Small intestine (tissue), 16 donors: ENCODE results near the gene CEP350. TPM values are rescaled to one million over a fixed set of nuclear protein-coding genes. Genes with fewer than 3 reads are reported as not detected.
A peak's percentile ranks its signal among the peaks of the same experiment; 100 is the strongest.

ENCODE experiments used
- DNase-seq, 2 donors: peaks; one replicate each; pipeline versions ENCODE4 v3.0.0 to v3.0.0-alpha.2; 2013
- FAIRE-seq: peaks from 2 replicates; lab custom pipeline; 2012; peaks lifted over from hg19 to GRCh38; lab: Jason Lieb, UNC
- H3K27ac ChIP-seq, 3 donors: one replicate each; pipeline ENCODE4 v1.5.1; 2013; ENCODE audit warnings: low read length in 2 of 3, mild to moderate bottlenecking in 2 of 3, control low read depth in 1 of 3, inconsistent platforms in 1 of 3, low read depth in 1 of 3, moderate library complexity in 1 of 3
- H3K27me3 ChIP-seq, 3 donors: one replicate each; pipeline ENCODE4 v1.6.1; 2013; ENCODE audit warnings: low read length in 3 of 3, inconsistent platforms in 1 of 3; ENCODE audit not compliant: control insufficient read depth in 3 of 3, insufficient read depth in 3 of 3
- H3K36me3 ChIP-seq, 3 donors: one replicate each; pipeline ENCODE4 v1.6.1; 2013; ENCODE audit warnings: low read length in 3 of 3, inconsistent platforms in 1 of 3, low read depth in 1 of 3, mild to moderate bottlenecking in 1 of 3, moderate library complexity in 1 of 3; ENCODE audit not compliant: control insufficient read depth in 3 of 3, insufficient read depth in 2 of 3
- H3K4me1 ChIP-seq, 3 donors: one replicate each; pipeline ENCODE4 v1.6.1; 2013; ENCODE audit warnings: low read length in 2 of 3, inconsistent platforms in 1 of 3, low read depth in 1 of 3, mild to moderate bottlenecking in 1 of 3, moderate library complexity in 1 of 3; ENCODE audit not compliant: control insufficient read depth in 3 of 3, insufficient read depth in 2 of 3
- H3K4me3 ChIP-seq, 3 donors: one replicate each; pipeline ENCODE4 v1.5.1; 2013; ENCODE audit warnings: low read length in 3 of 3, control low read depth in 1 of 3, inconsistent platforms in 1 of 3, low read depth in 1 of 3, mild to moderate bottlenecking in 1 of 3, moderate library complexity in 1 of 3
- H3K9me3 ChIP-seq, 2 donors: one replicate each; pipeline ENCODE4 v1.6.1; 2013; ENCODE audit warnings: low read depth in 1 of 2, low read length in 1 of 2; ENCODE audit not compliant: control insufficient read depth in 2 of 2, insufficient read depth in 1 of 2
- WGBS, 3 donors: extraction: QIAGEN DNeasy Blood & Tissue Kit; methylation state at CpG; one replicate each; pipeline ENCODE4 v1.1.7; 2013; 5-methylcytosine and 5-hydroxymethylcytosine counted together
- long read RNA-seq, 10 donors: transcript quantifications; one replicate each; lab custom pipeline, GENCODE V29; 2026
- polyA plus RNA-seq, 4 donors: library from polyadenylated mRNA; stranded (reverse) in 3 of 4; unstranded in 1 of 4; fragments of 200-250 nt in 3 of 4; fragments of 120-200 nt in 1 of 4; gene quantifications; one replicate each; pipeline versions ENCODE4 v1.2.1 to v1.2.3, GENCODE V29; 2013
- donor health status: healthy with polysubstance abuse.
- donor health status: control.
- donor health status: control.
- donor health status: Bipolar disorder and iron deficiency.
- donor health status: healthy.

The CEP350 gene, protein sequence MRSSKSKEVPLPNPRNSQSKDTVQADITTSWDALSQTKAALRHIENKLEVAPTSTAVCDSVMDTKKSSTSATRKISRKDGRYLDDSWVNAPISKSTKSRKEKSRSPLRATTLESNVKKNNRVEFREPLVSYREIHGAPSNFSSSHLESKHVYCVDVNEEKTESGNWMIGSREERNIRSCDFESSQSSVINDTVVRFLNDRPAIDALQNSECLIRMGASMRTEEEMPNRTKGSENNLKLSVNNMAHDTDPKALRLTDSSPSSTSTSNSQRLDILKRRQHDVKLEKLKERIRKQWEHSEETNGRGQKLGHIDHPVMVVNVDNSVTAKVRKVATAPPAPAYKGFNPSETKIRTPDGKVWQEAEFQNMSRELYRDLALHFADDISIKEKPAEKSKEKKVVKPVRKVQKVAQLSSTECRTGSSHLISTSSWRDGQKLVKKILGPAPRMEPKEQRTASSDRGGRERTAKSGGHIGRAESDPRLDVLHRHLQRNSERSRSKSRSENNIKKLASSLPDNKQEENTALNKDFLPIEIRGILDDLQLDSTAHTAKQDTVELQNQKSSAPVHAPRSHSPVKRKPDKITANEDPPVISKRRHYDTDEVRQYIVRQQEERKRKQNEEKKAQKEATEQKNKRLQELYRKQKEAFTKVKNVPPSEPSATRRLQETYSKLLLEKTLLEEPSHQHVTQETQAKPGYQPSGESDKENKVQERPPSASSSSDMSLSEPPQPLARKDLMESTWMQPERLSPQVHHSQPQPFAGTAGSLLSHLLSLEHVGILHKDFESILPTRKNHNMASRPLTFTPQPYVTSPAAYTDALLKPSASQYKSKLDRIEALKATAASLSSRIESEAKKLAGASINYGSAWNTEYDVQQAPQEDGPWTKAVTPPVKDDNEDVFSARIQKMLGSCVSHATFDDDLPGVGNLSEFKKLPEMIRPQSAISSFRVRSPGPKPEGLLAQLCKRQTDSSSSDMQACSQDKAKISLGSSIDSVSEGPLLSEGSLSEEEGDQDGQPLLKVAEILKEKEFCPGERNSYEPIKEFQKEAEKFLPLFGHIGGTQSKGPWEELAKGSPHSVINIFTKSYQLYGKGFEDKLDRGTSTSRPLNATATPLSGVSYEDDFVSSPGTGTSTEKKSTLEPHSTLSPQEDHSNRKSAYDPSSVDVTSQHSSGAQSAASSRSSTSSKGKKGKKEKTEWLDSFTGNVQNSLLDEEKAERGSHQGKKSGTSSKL (N-terminal part only)
- 10 to 100 TPM in 2 of 4 donors, 1 to 10 TPM in 2; 5.9 to 53.2 (median 9.2) TPM for polyA plus RNA-seq
- long read RNA-seq, donor 1: 0 reads
- long read RNA-seq, donor 2, partial matches to known transcripts: 0 of 1 reads
- long read RNA-seq, donor 2, other reads (novel, unspliced or antisense): 0 of 1 reads
- long read RNA-seq, donor 3: 0 reads
- long read RNA-seq, donor 4: 0 reads
- long read RNA-seq, donor 5: 0 reads
- long read RNA-seq, donor 6, partial matches to known transcripts: 7 of 7 reads
- long read RNA-seq, donor 6, other reads (novel, unspliced or antisense): 0 of 7 reads
- long read RNA-seq, donor 7: 0 reads
- long read RNA-seq, donor 8: 0 reads
- long read RNA-seq, donor 9, partial matches to known transcripts: 0 of 1 reads
- long read RNA-seq, donor 9, other reads (novel, unspliced or antisense): 0 of 1 reads
- long read RNA-seq, donor 10: 0 reads

DNA sequence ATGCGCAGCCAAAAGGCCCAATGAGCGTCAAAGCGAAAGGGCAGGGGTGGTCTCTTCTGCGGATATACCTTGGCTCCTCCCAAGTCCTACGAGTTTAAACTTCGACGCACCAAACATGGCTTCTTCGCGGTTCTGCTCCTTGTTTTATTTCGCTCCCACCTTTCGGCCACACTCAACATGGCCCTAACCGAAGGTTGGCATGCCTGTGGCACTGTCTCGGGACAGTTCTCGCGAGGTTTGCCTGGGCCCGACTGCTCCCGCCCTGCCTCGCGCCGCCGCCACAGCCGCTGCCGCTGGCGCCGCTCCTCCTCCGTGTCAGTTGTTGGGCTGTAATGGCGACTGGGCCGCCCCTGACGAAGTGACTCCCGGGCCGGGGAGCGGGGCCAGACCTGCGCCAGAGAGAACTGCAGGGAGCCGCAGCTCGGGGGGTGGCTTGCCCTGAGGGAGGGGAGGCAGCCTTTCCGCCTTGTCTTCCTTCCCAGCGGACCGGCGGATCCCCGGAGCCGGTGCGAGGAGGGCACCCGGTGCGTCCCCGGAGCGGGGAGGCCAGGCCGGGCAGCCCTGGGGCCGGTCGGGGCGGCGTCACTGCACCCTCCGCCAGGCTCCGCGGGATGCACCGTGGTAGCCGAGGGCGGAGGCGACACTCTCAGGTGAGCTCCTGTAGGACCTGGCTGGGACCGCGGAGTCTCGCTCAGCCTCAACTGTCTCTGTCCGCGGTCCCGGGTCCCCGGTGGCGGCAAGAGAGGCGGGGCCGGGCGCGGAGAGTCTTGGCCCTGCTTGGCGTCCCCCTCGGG, at the start of gene CEP350:
TSS of gene CEP350 (plus strand) at position 318 of the 794 bp plus-strand sequence. CDS start 31,372 bp downstream, outside the sequence.
- 0% methylated on average over 51 to 72 of the region's 72 CpGs for WGBS, 3 donors
- no peaks in the 10 kb centered on the region for H3K36me3 ChIP-seq
- H3K27ac ChIP-seq: peak within 1 kb of the TSS; percentile 93 to 94 (median 94)
- no peak for FAIRE-seq
- H3K27me3 ChIP-seq: no peaks in the 10 kb centered on the region
- H3K9me3 ChIP-seq: no peaks in the 10 kb centered on the region
- H3K4me3 ChIP-seq: peak within 1 kb of the TSS; percentile 65 to 87 (median 76)
- peak; percentile 99 for DNase-seq
- H3K4me1 ChIP-seq: no peaks in the 10 kb centered on the region

GRCh38 chr1:179910934-179911333, 43.7 kb upstream of the CEP350 start:
- WGBS, 3 donors: 69 to 80% (median 72%) methylated on average over 1 of the region's 1 CpG
- H3K4me3 ChIP-seq: no peak overlapping the region
- FAIRE-seq: no peak

GRCh38 chr1:179911812-179912211, 42.8 kb upstream of the CEP350 start:
- no peak for DNase-seq

More at GRCh38 chr1:179910934-179911333, 43.7 kb upstream of the CEP350 start:
- no peaks in the 10 kb centered on the region for H3K4me1 ChIP-seq
- peaks cover 0 to 32% (median 8%) of the 10 kb centered on the region in 3 donors for H3K36me3 ChIP-seq
- H3K9me3 ChIP-seq: no peaks in the 10 kb centered on the region
- no peak overlapping the region for H3K27ac ChIP-seq
- DNase-seq: no peak
- no peaks in the 10 kb centered on the region for H3K27me3 ChIP-seq

DNA sequence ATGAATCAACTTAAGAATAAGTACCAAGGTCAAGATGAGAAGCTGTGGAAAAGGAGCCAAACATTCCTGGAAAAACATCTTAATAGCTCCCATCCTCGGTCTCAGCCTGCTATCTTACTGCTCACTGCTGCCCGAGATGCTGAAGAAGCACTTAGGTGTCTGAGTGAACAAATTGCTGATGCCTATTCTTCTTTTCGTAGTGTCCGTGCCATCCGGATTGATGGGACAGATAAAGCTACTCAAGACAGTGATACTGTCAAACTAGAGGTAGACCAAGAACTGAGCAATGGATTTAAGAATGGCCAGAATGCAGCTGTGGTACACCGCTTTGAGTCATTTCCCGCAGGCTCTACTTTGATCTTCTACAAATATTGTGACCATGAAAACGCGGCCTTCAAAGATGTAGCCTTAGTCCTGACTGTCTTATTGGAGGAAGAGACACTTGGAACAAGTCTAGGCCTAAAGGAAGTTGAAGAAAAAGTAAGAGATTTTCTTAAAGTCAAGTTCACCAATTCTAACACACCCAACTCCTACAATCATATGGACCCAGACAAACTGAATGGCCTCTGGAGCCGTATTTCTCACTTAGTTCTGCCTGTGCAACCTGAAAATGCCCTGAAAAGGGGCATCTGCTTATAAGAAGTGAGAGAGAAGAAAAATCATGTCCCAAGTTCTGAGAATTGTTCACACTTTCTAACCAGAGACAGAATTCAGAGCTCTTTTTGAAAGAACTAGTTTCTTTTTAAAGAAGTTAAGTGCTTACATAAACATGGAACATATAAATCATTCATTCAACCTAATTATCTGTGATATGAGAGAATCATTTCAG, 36.8 kb upstream of the CEP350 start:
- FAIRE-seq (no peak), DNase-seq (no peak)
- H3K36me3 ChIP-seq: peaks cover 6 to 22% (median 17%) of the 10 kb centered on the region in 3 donors
- no peaks in the 10 kb centered on the region for H3K27me3 ChIP-seq
- H3K4me1 ChIP-seq: no peaks in the 10 kb centered on the region
- no peak overlapping the region for H3K27ac ChIP-seq
- WGBS, 3 donors: 78 to 85% (median 83%) methylated on average over 10 of the region's 10 CpGs
- no peak overlapping the region for H3K4me3 ChIP-seq
- no peaks in the 10 kb centered on the region for H3K9me3 ChIP-seq

More at GRCh38 chr1:179911812-179912211, 42.8 kb upstream of the CEP350 start:
- H3K4me3 ChIP-seq: no peak overlapping the region
- WGBS, 3 donors: 96 to 100% (median 99%) methylated on average over 3 of the region's 3 CpGs
- FAIRE-seq: no peak
- H3K9me3 ChIP-seq: no peaks in the 10 kb centered on the region
- no peaks in the 10 kb centered on the region for H3K4me1 ChIP-seq
- no peaks in the 10 kb centered on the region for H3K27me3 ChIP-seq
- no peak overlapping the region for H3K27ac ChIP-seq
- peaks cover 0 to 34% (median 8%) of the 10 kb centered on the region in 3 donors for H3K36me3 ChIP-seq

- FAIRE-seq (no peak), DNase-seq (no peak)
- WGBS, 3 donors: 89 to 94% (median 90%) methylated on average over 1 of the region's 1 CpG
- Histone ChIP-seq H3K9me3 (no peaks in the 10 kb centered on the region), H3K27ac (no peak overlapping the region), H3K4me1 (no peaks in the 10 kb centered on the region), H3K36me3 (peaks cover 6 to 13% (median 13%) of the 10 kb centered on the region in 3 donors), H3K4me3 (no peak overlapping the region), H3K27me3 (no peaks in the 10 kb centered on the region)
Observed at GRCh38 chr1:179921472-179921871, 33.1 kb upstream of the CEP350 start.

DNA sequence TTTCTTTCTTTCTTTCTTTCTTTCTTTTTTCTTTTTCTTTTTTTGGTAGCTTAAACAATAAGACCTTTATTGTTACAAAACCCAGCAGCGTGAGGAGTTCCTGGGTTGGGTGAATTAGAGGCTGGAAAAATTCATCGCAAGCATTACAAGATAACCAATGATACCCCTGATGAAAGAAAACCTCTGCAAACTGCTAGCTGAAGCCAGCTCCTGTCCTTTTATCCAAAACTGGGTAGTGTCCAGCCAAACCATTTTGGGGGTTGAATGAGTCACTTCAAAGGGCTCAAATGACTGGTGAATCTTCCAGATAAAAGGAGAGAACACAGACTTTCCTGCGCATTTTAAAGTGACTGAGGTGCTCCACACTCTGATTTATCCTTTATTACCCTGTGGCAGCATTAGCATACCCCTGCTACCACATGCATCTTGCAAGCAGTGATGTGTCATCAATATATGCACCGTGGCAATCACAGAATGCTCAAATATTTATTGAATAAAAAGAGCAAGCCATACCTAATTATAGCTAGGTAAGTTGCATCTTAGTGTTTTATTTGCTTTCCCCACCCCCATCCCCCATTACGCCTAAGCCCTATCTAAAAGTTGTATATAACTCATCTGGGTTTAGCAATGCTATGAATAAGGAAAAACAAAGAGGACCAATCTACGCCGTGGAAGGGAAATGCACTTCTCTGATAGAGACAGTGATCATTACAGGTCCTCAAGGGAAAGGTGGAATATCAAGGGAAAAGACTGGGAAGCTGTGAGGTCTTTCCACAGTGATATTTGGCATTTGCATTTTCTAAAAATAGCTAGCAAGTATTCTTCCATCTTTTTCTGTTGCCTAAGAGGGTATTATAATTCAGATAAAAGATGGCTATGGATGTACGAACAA, 32.4 kb upstream of the CEP350 start:
- Histone ChIP-seq H3K27me3 (no peaks in the 10 kb centered on the region), H3K4me3 (no peak overlapping the region), H3K36me3 (peaks cover 6 to 13% (median 11%) of the 10 kb centered on the region in 3 donors), H3K9me3 (no peaks in the 10 kb centered on the region), H3K27ac (no peak overlapping the region), H3K4me1 (no peaks in the 10 kb centered on the region)
- no peak for FAIRE-seq
- DNase-seq: no peak
- 86 to 91% (median 91%) methylated on average over 8 of the region's 8 CpGs for WGBS, 3 donors
